ENCODE measurements around the gene ACAD10.

DNA sequence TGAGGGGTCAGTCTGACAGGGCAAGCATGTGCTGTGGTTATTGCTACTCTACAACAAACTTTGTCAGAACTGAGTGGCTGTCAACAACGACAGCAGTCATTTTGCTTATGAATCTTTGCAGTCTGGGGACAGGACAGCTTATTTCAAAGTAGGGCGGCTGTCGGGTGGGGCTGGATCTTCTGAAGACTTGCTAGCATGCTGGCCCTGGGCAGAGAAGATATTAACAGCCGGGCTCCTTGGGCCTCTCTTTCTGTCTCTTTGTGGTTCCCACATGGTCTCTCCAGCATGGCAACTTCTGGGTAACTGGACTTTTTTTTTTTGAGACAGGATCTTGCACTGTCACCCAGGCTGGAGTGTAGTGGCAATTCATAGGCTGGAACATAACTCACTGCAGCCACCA is 46.9 kb downstream of the ACAD10 start:
- TF ChIP-seq YY1 (IDR thresholded peaks at IDR 0.05; ENCODE audit: insufficient read depth, insufficient read length) (no peak), ZNF274 (IDR thresholded peaks at IDR 0.05; ENCODE audit: low read depth, low read length) (no peak), SUZ12 (IDR thresholded peaks at IDR 0.05; ENCODE audit: extremely low read depth, insufficient read depth, insufficient read length) (no peak)
